Activated T-helper 17 cell treated with anti-CD3 and anti-CD28 coated beads, Interleukin-2, amount 50 U/mL, for 72 hours (primary cell): Measurements from ENCODE around the gene ACER2. TPM values are rescaled to one million over a fixed set of nuclear protein-coding genes. Genes with fewer than 3 reads are reported as not detected.
A peak's percentile ranks its signal among the peaks of the same experiment; 100 is the strongest.
"Not testable (repeated sequence)": the region's sequence is repeated elsewhere in the genome, so short reads cannot be mapped to it uniquely, and the experiment has no call there.

Experiments used
- ATAC-seq: fragments of 150-1000 bp; cut with Tn5 transposase; replicated peaks from 2 replicates; pipeline ENCODE4 v1.10.0; 2021; ENCODE audit warnings: mild to moderate bottlenecking, moderate library complexity
- H3K27ac Mint-ChIP-seq: one replicate; pipeline ENCODE4 v1.8.0; 2022; ENCODE audit warnings: mixed read lengths
- H3K27me3 Mint-ChIP-seq: one replicate; pipeline ENCODE4 v1.8.0; 2022; ENCODE audit warnings: mixed read lengths
- H3K36me3 Mint-ChIP-seq: one replicate; pipeline ENCODE4 v1.8.0; 2022; ENCODE audit warnings: low read depth, mild to moderate bottlenecking, mixed read lengths
- H3K4me1 Mint-ChIP-seq: one replicate; pipeline ENCODE4 v1.8.0; 2022; ENCODE audit warnings: mixed read lengths
- H3K4me3 Mint-ChIP-seq: one replicate; pipeline ENCODE4 v1.8.0; 2022; ENCODE audit warnings: mild to moderate bottlenecking, mixed read lengths
- H3K9me3 Mint-ChIP-seq: one replicate; pipeline ENCODE4 v1.8.0; 2022; ENCODE audit warnings: mixed read lengths
- total RNA-seq, 2 donors: library from RNA; stranded (reverse); gene quantifications; one replicate each; pipeline ENCODE4 v1.2.3, GENCODE V29; 2022

ACER2 gene
- 1 to 10 TPM; 2.9 to 3.1 TPM for total RNA-seq

DNA sequence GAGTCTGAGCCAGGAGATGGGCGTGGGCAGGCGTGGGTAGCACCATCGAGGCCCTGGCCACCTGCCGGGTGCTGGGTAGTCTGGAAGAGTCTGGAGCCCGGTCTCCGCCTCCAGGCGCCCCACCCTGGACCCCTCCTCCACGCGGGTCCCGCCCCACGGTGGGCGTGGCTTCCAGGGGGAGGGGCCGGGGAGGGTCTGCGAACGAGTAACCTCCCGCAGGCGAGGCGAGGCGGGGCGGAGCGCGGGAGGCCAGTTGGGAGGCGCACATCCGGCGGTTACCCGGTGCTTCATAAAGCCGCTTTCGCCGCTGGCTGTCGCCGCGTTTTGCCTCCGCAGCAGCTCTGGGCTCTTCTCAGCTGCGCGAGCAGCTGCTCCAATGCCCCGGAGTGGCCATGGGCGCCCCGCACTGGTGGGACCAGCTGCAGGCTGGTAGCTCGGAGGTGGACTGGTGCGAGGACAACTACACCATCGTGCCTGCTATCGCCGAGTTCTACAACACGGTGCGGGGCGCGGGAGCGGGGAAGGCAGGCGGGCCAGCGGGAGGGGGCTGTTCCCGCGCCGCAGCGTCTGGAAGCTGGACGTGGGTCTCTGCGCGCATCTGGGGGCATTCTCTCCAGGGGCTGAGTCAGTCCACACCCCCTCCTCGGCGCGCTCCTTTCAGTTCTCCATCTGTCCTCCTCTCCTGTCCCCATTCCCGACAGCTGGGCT, at the start of gene ACER2:
Gene ACER2, plus strand, starts transcription at position 317 of the 708 bp plus-strand sequence. Its CDS starts 76 bp downstream, at position 393.
- Mint-ChIP-seq H3K27me3 (no peaks in the 10 kb centered on the region), H3K27ac (peak within 1 kb of the TSS; percentile 91), H3K4me3 (peak within 1 kb of the TSS; percentile 99), H3K36me3 (no peaks in the 10 kb centered on the region), H3K4me1 (peaks cover 6% of the 10 kb centered on the region), H3K9me3 (no peaks in the 10 kb centered on the region)
- ATAC-seq = peak; percentile 93

GRCh38 chr9:19369107-19369506, 39.7 kb upstream of the ACER2 start:
- H3K27ac Mint-ChIP-seq = peak overlapping the region; percentile 70
- no peaks in the 10 kb centered on the region for H3K27me3 Mint-ChIP-seq

DNA sequence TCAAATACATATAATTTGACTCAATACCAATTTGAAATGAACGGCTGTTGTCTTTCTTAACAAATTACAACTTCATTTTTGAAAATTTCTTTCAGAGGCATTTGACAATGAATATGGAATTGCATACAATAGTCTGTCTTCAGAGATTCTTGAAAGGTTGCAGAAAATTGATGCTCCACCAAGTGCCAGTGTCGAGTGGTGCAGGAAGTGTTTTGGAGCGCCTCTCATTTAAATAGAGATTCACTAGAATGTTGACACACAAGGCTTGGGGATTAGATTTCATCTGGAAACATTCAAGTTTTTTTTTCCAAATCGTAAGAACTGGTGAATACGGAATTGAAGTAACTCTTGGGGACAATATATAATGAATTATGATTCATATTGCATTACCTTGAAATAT, 36.9 kb upstream of the ACER2 start:
- peaks cover 73% of the 10 kb centered on the region for H3K36me3 Mint-ChIP-seq
- peaks cover 10% of the 10 kb centered on the region for H3K4me1 Mint-ChIP-seq
- H3K27me3 Mint-ChIP-seq = no peaks in the 10 kb centered on the region
- no peak overlapping the region for H3K27ac Mint-ChIP-seq
- ATAC-seq = no peak
- H3K4me3 Mint-ChIP-seq = no peak overlapping the region
- H3K9me3 Mint-ChIP-seq = no peaks in the 10 kb centered on the region

More at GRCh38 chr9:19369107-19369506, 39.7 kb upstream of the ACER2 start:
- Mint-ChIP-seq H3K36me3 (peaks cover 69% of the 10 kb centered on the region), H3K4me1 (no peaks in the 10 kb centered on the region), H3K9me3 (no peaks in the 10 kb centered on the region), H3K4me3 (no peak overlapping the region)
- ATAC-seq = no peak

DNA sequence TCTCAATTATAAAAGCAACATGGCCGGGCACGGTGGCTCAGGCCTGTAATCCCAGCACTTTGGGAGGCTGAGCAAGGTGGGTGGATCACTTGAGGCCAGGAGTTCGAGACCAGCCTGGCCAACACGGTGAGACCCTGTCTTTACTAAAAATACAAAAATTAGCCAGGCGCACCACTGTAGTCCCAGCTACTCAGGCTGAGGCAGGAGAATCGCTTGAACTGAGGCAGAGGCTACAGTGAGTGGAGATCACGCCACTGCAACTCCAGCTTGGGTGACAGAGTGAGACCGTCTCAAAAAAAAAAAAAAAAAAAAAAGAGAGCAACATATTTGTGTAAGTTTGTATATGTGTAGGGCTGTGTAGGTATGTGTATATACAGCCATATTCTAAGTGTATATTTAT, 36.2 kb upstream of the ACER2 start:
- no peak overlapping the region for H3K4me3 Mint-ChIP-seq
- no peaks in the 10 kb centered on the region for H3K27me3 Mint-ChIP-seq
- ATAC-seq = no peak
- H3K4me1 Mint-ChIP-seq = peaks cover 17% of the 10 kb centered on the region
- H3K36me3 Mint-ChIP-seq = peaks cover 73% of the 10 kb centered on the region
- H3K9me3 Mint-ChIP-seq = no peaks in the 10 kb centered on the region
- no peak overlapping the region for H3K27ac Mint-ChIP-seq

- no peak for ATAC-seq
- no peaks in the 10 kb centered on the region for H3K9me3 Mint-ChIP-seq
- H3K27me3 Mint-ChIP-seq = no peaks in the 10 kb centered on the region
- H3K4me1 Mint-ChIP-seq = peaks cover 17% of the 10 kb centered on the region
- no peak overlapping the region for H3K27ac Mint-ChIP-seq
- no peak overlapping the region for H3K4me3 Mint-ChIP-seq
- H3K36me3 Mint-ChIP-seq = peaks cover 77% of the 10 kb centered on the region
Observed at GRCh38 chr9:19373527-19373926, 35.3 kb upstream of the ACER2 start.

GRCh38 chr9:19375538-19375937, 33.3 kb upstream of the ACER2 start:
- Mint-ChIP-seq H3K4me1 (peaks cover 17% of the 10 kb centered on the region), H3K36me3 (peaks cover 90% of the 10 kb centered on the region), H3K4me3 (peak overlapping the region; percentile 96), H3K27me3 (no peaks in the 10 kb centered on the region), H3K27ac (peak overlapping the region; percentile 74), H3K9me3 (no peaks in the 10 kb centered on the region)
- ATAC-seq = no peak

- peaks cover 83% of the 10 kb centered on the region for H3K36me3 Mint-ChIP-seq
- H3K9me3 Mint-ChIP-seq = no peaks in the 10 kb centered on the region
- H3K4me1 Mint-ChIP-seq = peaks cover 23% of the 10 kb centered on the region
- peak overlapping the region; percentile 97 for H3K27ac Mint-ChIP-seq
- peak overlapping the region; percentile 96 for H3K4me3 Mint-ChIP-seq
- ATAC-seq = no peak
- no peaks in the 10 kb centered on the region for H3K27me3 Mint-ChIP-seq
Observed at GRCh38 chr9:19376931-19377330, 31.9 kb upstream of the ACER2 start.

GRCh38 chr9:19378164-19378563, 30.6 kb upstream of the ACER2 start:
- Mint-ChIP-seq H3K9me3 (no peaks in the 10 kb centered on the region), H3K4me3 (peak overlapping the region; percentile 96), H3K36me3 (peaks cover 73% of the 10 kb centered on the region), H3K27ac (peak overlapping the region; percentile 97), H3K4me1 (peaks cover 23% of the 10 kb centered on the region), H3K27me3 (no peaks in the 10 kb centered on the region)
- ATAC-seq = no peak

DNA sequence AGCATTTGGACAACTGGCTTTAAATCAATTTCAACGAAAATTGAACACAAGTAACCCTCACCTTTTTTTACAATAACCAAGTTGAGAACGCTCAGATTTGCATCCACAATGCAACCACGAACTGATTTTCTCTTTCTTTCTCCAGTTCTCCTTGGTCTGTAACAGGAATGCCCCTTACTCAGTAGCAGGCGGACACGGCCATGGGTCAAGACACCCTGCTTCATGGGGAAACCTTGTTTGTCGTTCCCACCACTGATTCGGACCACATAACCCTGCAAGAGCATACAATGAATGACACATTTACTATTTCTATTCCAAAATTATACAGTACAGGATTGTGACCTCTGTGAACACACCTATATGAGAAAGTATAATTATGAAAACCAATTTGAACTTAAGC, 30.2 kb upstream of the ACER2 start:
- Mint-ChIP-seq H3K27me3 (no peaks in the 10 kb centered on the region), H3K27ac (peak overlapping the region; percentile 97), H3K9me3 (no peaks in the 10 kb centered on the region), H3K4me1 (peaks cover 23% of the 10 kb centered on the region), H3K4me3 (peak overlapping the region; percentile 96), H3K36me3 (peaks cover 69% of the 10 kb centered on the region)
- no peak for ATAC-seq

DNA sequence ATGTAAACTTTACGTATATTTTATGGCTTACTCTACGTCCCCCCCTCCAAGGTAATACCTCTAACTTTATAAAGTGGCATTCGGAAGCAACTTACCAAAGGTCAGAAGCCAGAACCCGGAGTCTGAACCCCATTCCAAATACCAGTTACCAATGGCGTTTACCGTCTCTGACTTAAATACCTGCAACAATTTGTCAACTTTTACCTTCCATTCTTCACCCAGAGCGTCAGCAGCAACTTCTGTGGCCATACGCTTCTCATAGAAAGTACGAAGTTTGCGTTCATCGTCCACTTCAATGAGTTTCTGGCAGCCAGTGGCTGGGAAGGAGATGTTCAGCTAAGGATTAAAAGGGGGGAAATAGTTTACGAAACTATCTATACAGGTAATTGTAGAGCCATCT, 29.5 kb upstream of the ACER2 start:
- H3K4me1 Mint-ChIP-seq = peaks cover 23% of the 10 kb centered on the region
- H3K27me3 Mint-ChIP-seq = no peaks in the 10 kb centered on the region
- peaks cover 62% of the 10 kb centered on the region for H3K36me3 Mint-ChIP-seq
- ATAC-seq = no peak
- peak overlapping the region; percentile 96 for H3K4me3 Mint-ChIP-seq
- H3K9me3 Mint-ChIP-seq = no peaks in the 10 kb centered on the region
- peak overlapping the region; percentile 97 for H3K27ac Mint-ChIP-seq

GRCh38 chr9:19379697-19380046, 29.1 kb upstream of the ACER2 start:
- peaks cover 58% of the 10 kb centered on the region for H3K36me3 Mint-ChIP-seq
- H3K27me3 Mint-ChIP-seq = no peaks in the 10 kb centered on the region
- H3K4me3 Mint-ChIP-seq = peak overlapping the region; percentile 96
- no peaks in the 10 kb centered on the region for H3K9me3 Mint-ChIP-seq
- peak overlapping the region; percentile 97 for H3K27ac Mint-ChIP-seq
- ATAC-seq = peak; percentile 35
- H3K4me1 Mint-ChIP-seq = peaks cover 23% of the 10 kb centered on the region

DNA sequence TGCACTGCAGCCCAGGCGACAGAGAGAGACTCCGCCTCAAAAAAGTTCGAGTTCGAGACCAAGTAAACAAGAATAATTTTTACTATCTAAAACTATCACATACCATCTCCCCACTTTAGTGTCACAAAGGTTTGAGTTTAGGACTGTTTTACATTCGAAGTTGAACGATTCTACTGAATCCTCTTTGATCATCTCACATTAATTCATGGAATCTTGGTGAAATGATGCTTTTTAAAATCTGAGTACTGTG, 28.1 kb upstream of the ACER2 start:
- peaks cover 23% of the 10 kb centered on the region for H3K4me1 Mint-ChIP-seq

GRCh38 chr9:19381656-19382055, 27.2 kb upstream of the ACER2 start:
- Mint-ChIP-seq H3K4me3 (peak overlapping the region; percentile 96), H3K27ac (no peak overlapping the region)
- ATAC-seq = no peak

More for the DNA sequence above, 28.1 kb upstream of the ACER2 start:
- H3K27ac Mint-ChIP-seq = peak overlapping the region; percentile 97
- peaks cover 48% of the 10 kb centered on the region for H3K36me3 Mint-ChIP-seq
- H3K4me3 Mint-ChIP-seq = peak overlapping the region; percentile 96
- H3K27me3 Mint-ChIP-seq = no peaks in the 10 kb centered on the region
- no peak for ATAC-seq
- no peaks in the 10 kb centered on the region for H3K9me3 Mint-ChIP-seq

GRCh38 chr9:19385212-19385611, 23.6 kb upstream of the ACER2 start:
- not testable (repeated sequence) for H3K27me3 Mint-ChIP-seq, H3K36me3 Mint-ChIP-seq, H3K4me3 Mint-ChIP-seq, ATAC-seq, H3K27ac Mint-ChIP-seq, H3K9me3 Mint-ChIP-seq, H3K4me1 Mint-ChIP-seq

More at GRCh38 chr9:19381656-19382055, 27.2 kb upstream of the ACER2 start:
- Mint-ChIP-seq H3K4me1 (peaks cover 14% of the 10 kb centered on the region), H3K36me3 (peaks cover 38% of the 10 kb centered on the region), H3K27me3 (no peaks in the 10 kb centered on the region), H3K9me3 (no peaks in the 10 kb centered on the region)

DNA sequence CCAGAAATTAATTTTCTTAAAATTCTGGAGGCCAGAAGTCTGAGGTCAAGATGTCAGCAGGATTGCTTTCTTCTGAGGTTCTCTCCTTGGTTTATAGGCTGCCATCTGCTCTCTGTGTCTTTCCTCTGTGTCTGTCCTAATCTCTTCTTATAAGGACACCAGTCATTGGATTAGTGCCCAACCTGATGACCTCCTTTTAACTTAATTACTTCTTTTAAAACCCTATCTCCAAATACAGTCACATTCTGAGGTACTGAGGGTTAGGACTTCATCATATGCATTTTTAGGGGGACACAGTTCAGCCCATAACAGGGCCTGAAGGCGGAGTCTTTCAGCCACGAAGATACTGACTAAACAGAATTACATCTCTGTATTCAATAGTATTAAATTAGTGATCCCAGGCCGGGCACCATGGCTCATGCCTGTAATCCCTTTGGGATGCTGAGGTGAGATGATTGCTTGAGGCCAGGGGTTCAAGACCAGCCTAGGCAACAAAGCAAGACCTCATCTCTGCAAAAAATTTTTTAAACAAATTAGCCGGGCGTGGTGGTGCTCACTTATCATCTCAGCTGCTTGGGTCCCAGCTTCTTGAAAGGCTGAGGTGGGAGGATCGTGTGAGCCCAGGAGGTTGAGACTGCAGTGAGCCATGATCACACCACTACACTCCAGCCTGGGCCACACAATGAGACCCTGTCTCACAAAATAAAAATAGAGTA, 22.9 kb upstream of the ACER2 start:
- H3K27ac Mint-ChIP-seq = peak overlapping the region; percentile 47
- peaks cover 5% of the 10 kb centered on the region for H3K4me1 Mint-ChIP-seq
- H3K36me3 Mint-ChIP-seq = no peaks in the 10 kb centered on the region
- H3K9me3 Mint-ChIP-seq = no peaks in the 10 kb centered on the region
- peaks cover 5% of the 10 kb centered on the region for H3K27me3 Mint-ChIP-seq
- no peak for ATAC-seq
- no peak overlapping the region for H3K4me3 Mint-ChIP-seq
